Stimulated activated CD4-positive, alpha-beta T cell treated with anti-CD3 and anti-CD28 coated beads, Interleukin-4, amount 100 ng/mL, for 1 hour (primary cell): ENCODE data around the gene MYCL.
A peak's percentile ranks its signal among the peaks of the same experiment; 100 is the strongest.
"Not testable (repeated sequence)": the region's sequence is repeated elsewhere in the genome, so short reads cannot be mapped to it uniquely, and the experiment has no call there.

ENCODE experiments used
- DNase-seq: peaks from one replicate; pipeline ENCODE4 v3.0.0-alpha.2; 2020

The MYCL gene

GRCh38 chr1:39915499-39916129, 13.9 kb upstream of the MYCL start:
- DNase-seq, result no peak

- DNase-seq, result not testable (repeated sequence)
Measured at GRCh38 chr1:39913136-39913535, 11.4 kb upstream of the MYCL start.

- no peak for DNase-seq
Measured at GRCh38 chr1:39910263-39910662, 8.5 kb upstream of the MYCL start.

GRCh38 chr1:39908534-39908933, 6.8 kb upstream of the MYCL start:
- DNase-seq, result no peak

GRCh38 chr1:39907528-39908453, 6.1 kb upstream of the MYCL start:
- no peak for DNase-seq

GRCh38 chr1:39905172-39905571, 3.5 kb upstream of the MYCL start:
- DNase-seq, result no peak

GRCh38 chr1:39902460-39902807, 717 bp upstream of the MYCL start:
- no peak for DNase-seq

- peak; percentile 15 for DNase-seq
Measured at GRCh38 chr1:39901464-39901713, 328 bp downstream of the MYCL start.

GRCh38 chr1:39900662-39901463, 854 bp downstream of the MYCL start:
- DNase-seq, result peak; percentile 14

GRCh38 chr1:39899611-39900538, 1.8 kb downstream of the MYCL start:
- no peak for DNase-seq

GRCh38 chr1:39898648-39899603, 2.8 kb downstream of the MYCL start:
- peak; percentile 10 for DNase-seq

- no peak for DNase-seq
Measured at GRCh38 chr1:39898191-39898590, 3.5 kb downstream of the MYCL start.

GRCh38 chr1:39896909-39897685, 4.6 kb downstream of the MYCL start:
- no peak for DNase-seq

- DNase-seq, result no peak
Measured at GRCh38 chr1:39895731-39896480, 5.8 kb downstream of the MYCL start.

- no peak for DNase-seq
Measured at GRCh38 chr1:39894884-39895495, 6.7 kb downstream of the MYCL start.

- DNase-seq, result no peak
Measured at GRCh38 chr1:39892601-39893595, 8.8 kb downstream of the MYCL start.

- no peak for DNase-seq
Measured at GRCh38 chr1:39890880-39891279, 10.8 kb downstream of the MYCL start.

GRCh38 chr1:39890273-39890672, 11.4 kb downstream of the MYCL start:
- DNase-seq, result no peak
